Memory B cell (primary cell): Measurements from ENCODE around the gene BOD1L1.

Source experiments
- ATAC-seq: fragments of 150-1000 bp; cut with Tn5 transposase; 2 replicates; pipeline ENCODE4 v1.10.0; 2021; ENCODE audit warnings: low read depth, mild to moderate bottlenecking, moderate library complexity
- DNase-seq, 2 donors: peaks; one replicate each; pipeline ENCODE4 v3.0.0; 2022; ENCODE audit warnings: low spot score in 2 of 2
- H3K27ac Mint-ChIP-seq: one replicate; pipeline ENCODE4 v1.8.0; 2022; ENCODE audit warnings: mild to moderate bottlenecking, moderate library complexity, mixed read lengths
- H3K27me3 Mint-ChIP-seq: one replicate; pipeline ENCODE4 v1.8.0; 2022; ENCODE audit warnings: mixed read lengths
- H3K36me3 Mint-ChIP-seq: one replicate; pipeline ENCODE4 v1.8.0; 2022; ENCODE audit warnings: mild to moderate bottlenecking, mixed read lengths
- H3K4me1 Mint-ChIP-seq: one replicate; pipeline ENCODE4 v1.8.0; 2022; ENCODE audit warnings: mixed read lengths
- H3K4me3 Mint-ChIP-seq: one replicate; pipeline ENCODE4 v1.8.0; 2022; ENCODE audit warnings: mild to moderate bottlenecking, moderate library complexity, mixed read lengths
- H3K9me3 Mint-ChIP-seq: one replicate; pipeline ENCODE4 v1.8.0; 2022; ENCODE audit warnings: mixed read lengths

BOD1L1 gene

DNA sequence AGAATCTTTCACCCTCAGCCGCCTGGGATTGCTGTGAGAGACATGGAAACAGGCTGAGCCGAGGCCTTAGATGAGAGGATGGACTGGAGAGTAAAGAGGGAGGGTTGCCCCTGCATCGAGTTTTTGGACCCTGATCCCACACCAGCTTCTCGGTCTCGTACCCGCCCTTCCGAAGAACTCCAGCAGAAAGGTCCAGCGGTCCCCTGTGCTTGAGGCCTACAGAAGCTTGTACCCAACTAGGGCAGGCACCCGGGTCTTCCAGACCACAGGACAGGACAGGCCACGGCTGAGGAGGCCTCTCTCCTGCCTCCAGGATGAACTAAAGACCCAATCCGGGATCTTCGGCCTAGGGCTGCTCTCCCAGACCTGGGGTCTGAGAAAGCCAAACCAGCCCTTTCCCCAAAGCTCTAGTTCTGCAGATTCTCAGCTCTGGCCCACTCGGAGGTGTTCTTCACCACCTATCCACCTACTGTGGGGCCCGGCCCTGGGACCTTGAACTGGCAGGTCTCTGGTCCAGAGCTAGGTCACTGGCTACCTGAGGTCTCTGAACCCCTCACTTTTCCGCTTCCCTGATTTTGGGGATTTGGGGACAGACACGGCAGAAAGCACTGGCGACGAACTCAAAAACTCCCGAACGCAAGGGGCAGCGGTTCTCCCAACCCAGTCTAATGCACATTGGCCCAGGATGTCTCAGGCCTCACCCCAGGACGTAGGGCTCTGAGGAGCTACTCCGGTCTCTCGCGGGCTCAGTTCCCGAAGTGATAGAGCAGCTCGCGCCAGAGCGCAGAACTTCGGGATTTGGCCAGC, 84.3 kb downstream of the BOD1L1 start:
- H3K27me3 Mint-ChIP-seq = peaks cover 29% of the 10 kb centered on the region
- peaks cover 2% of the 10 kb centered on the region for H3K9me3 Mint-ChIP-seq
- peaks cover 3% of the 10 kb centered on the region for H3K36me3 Mint-ChIP-seq
- peak in 1 of 2 donors; percentile 39 for DNase-seq
- ATAC-seq = no peak
- peak overlapping the region; percentile 14 for H3K4me3 Mint-ChIP-seq
- peak overlapping the region; percentile 75 for H3K27ac Mint-ChIP-seq
- H3K4me1 Mint-ChIP-seq = peaks cover 18% of the 10 kb centered on the region

DNA sequence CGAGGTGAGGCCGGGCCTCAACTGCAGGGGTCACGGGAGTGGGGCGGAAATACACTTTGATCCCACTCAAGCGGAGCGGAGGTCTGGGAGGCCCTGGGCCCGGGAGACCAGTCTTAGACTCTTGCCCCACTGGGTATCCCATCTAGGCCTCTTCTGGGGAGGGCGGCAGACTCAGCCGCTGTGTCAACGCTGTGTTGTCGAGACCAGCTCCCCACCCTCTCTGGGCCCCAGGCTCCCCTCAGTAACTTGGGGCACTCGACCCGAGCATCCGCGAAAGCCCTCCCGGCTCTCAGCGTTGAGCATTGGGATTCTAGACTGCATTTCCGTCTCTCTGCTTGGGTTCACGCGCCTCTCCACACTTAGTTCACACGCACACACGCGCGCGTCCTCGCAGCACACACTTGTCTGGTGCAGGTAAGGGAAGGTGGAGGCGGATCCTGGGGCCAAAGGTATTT, 84.9 kb downstream of the BOD1L1 start:
- ATAC-seq (no peak), DNase-seq (peak in 1 of 2 donors; percentile 34)
- Mint-ChIP-seq H3K27ac (peak overlapping the region; percentile 75), H3K36me3 (peaks cover 3% of the 10 kb centered on the region), H3K9me3 (peaks cover 2% of the 10 kb centered on the region), H3K4me3 (no peak overlapping the region), H3K4me1 (peaks cover 18% of the 10 kb centered on the region), H3K27me3 (peaks cover 31% of the 10 kb centered on the region)

- Mint-ChIP-seq H3K27me3 (peaks cover 34% of the 10 kb centered on the region), H3K36me3 (peaks cover 3% of the 10 kb centered on the region), H3K4me1 (peaks cover 16% of the 10 kb centered on the region), H3K4me3 (peak overlapping the region; percentile 8), H3K9me3 (peaks cover 2% of the 10 kb centered on the region), H3K27ac (no peak overlapping the region)
- peak in 1 of 2 donors; percentile 45 for DNase-seq
- peak; percentile 45 for ATAC-seq
Observed at GRCh38 chr4:13541720-13542576, 85.6 kb downstream of the BOD1L1 start.

GRCh38 chr4:13541176-13541604, 86.3 kb downstream of the BOD1L1 start:
- Mint-ChIP-seq H3K27me3 (peaks cover 32% of the 10 kb centered on the region), H3K4me3 (no peak overlapping the region), H3K27ac (no peak overlapping the region), H3K36me3 (peaks cover 2% of the 10 kb centered on the region), H3K9me3 (peaks cover 2% of the 10 kb centered on the region), H3K4me1 (peaks cover 10% of the 10 kb centered on the region)
- ATAC-seq (no peak), DNase-seq (peak in 1 of 2 donors; percentile 20)

DNA sequence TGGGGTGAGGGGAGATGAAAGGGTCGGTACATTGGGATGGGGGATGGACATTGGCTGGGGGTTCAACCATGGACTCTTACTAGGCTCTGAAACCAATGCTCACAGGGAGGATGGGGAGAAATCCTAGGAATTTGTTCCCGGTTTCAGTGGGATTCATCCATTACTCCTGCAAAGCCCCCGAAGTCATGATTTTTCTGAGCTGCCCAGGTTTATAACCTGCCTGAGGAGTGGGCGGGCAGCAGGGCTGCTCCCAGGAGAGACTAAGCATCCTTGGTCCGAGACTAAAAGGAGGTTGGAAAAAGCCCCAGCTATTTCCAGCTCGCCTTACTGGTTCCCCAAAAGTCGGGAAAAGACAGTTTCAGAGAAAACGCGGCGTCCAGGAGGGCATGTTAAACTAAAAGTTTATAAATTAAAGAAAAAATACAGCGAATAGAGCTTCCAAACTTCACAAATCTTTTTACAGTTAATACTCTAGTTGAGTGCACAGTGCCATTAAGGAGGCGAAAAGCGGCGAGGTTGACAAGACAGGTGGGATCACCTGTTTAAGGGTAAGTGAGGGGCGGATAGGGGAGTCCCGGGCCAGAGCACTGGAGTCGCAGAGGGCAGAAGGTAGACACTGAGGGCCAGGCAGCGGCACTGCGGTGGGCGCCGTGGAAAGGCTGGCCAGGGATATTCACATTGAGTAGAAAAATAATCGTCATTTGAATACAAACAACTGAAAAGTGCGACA, 86.9 kb downstream of the BOD1L1 start:
- DNase-seq (peak in 1 of 2 donors; percentile 12), ATAC-seq (no peak)
- no peak overlapping the region for H3K4me3 Mint-ChIP-seq
- no peak overlapping the region for H3K27ac Mint-ChIP-seq
- peaks cover 2% of the 10 kb centered on the region for H3K9me3 Mint-ChIP-seq
- peaks cover 2% of the 10 kb centered on the region for H3K36me3 Mint-ChIP-seq
- peaks cover 30% of the 10 kb centered on the region for H3K27me3 Mint-ChIP-seq
- peaks cover 8% of the 10 kb centered on the region for H3K4me1 Mint-ChIP-seq

GRCh38 chr4:13539619-13540445, 87.7 kb downstream of the BOD1L1 start:
- H3K4me1 Mint-ChIP-seq = peaks cover 4% of the 10 kb centered on the region
- peaks cover 2% of the 10 kb centered on the region for H3K36me3 Mint-ChIP-seq
- peak in 1 of 2 donors; percentile 12 for DNase-seq
- ATAC-seq = no peak
- H3K9me3 Mint-ChIP-seq = peaks cover 2% of the 10 kb centered on the region
- peaks cover 26% of the 10 kb centered on the region for H3K27me3 Mint-ChIP-seq
- no peak overlapping the region for H3K4me3 Mint-ChIP-seq
- H3K27ac Mint-ChIP-seq = no peak overlapping the region

- ATAC-seq (no peak), DNase-seq (peak in 1 of 2 donors; percentile 10)
- peak overlapping the region; percentile 53 for H3K27ac Mint-ChIP-seq
- peaks cover 25% of the 10 kb centered on the region for H3K27me3 Mint-ChIP-seq
- no peak overlapping the region for H3K4me3 Mint-ChIP-seq
- peaks cover 2% of the 10 kb centered on the region for H3K36me3 Mint-ChIP-seq
- H3K9me3 Mint-ChIP-seq = peaks cover 2% of the 10 kb centered on the region
- peaks cover 3% of the 10 kb centered on the region for H3K4me1 Mint-ChIP-seq
Observed at GRCh38 chr4:13539047-13539618, 88.4 kb downstream of the BOD1L1 start.

GRCh38 chr4:13538427-13538973, 89.0 kb downstream of the BOD1L1 start:
- peaks cover 2% of the 10 kb centered on the region for H3K9me3 Mint-ChIP-seq
- H3K27me3 Mint-ChIP-seq = peaks cover 28% of the 10 kb centered on the region
- H3K4me3 Mint-ChIP-seq = peak overlapping the region; percentile 15
- peaks cover 2% of the 10 kb centered on the region for H3K36me3 Mint-ChIP-seq
- DNase-seq (peak in 1 of 2 donors; percentile 9), ATAC-seq (no peak)
- H3K27ac Mint-ChIP-seq = peak overlapping the region; percentile 53
- H3K4me1 Mint-ChIP-seq = peaks cover 3% of the 10 kb centered on the region

- ATAC-seq (no peak), DNase-seq (peak in 1 of 2 donors; percentile 11)
- Mint-ChIP-seq H3K36me3 (peaks cover 2% of the 10 kb centered on the region), H3K4me1 (peaks cover 3% of the 10 kb centered on the region), H3K9me3 (peaks cover 2% of the 10 kb centered on the region), H3K27ac (no peak overlapping the region), H3K4me3 (no peak overlapping the region), H3K27me3 (peaks cover 27% of the 10 kb centered on the region)
Observed at GRCh38 chr4:13537832-13538177, 89.7 kb downstream of the BOD1L1 start.

GRCh38 chr4:13537011-13537831, 90.3 kb downstream of the BOD1L1 start:
- DNase-seq (peak in 1 of 2 donors; percentile 16), ATAC-seq (no peak)
- Mint-ChIP-seq H3K4me1 (peaks cover 3% of the 10 kb centered on the region), H3K9me3 (peaks cover 2% of the 10 kb centered on the region), H3K36me3 (peaks cover 2% of the 10 kb centered on the region), H3K4me3 (no peak overlapping the region), H3K27me3 (peaks cover 25% of the 10 kb centered on the region), H3K27ac (peak overlapping the region; percentile 35)

GRCh38 chr4:13536607-13537006, 90.9 kb downstream of the BOD1L1 start:
- peaks cover 2% of the 10 kb centered on the region for H3K9me3 Mint-ChIP-seq

More at GRCh38 chr4:13536607-13537006, 90.9 kb downstream of the BOD1L1 start:
- Mint-ChIP-seq H3K27me3 (peaks cover 27% of the 10 kb centered on the region), H3K27ac (peak overlapping the region; percentile 35), H3K36me3 (peaks cover 2% of the 10 kb centered on the region), H3K4me1 (peaks cover 3% of the 10 kb centered on the region), H3K4me3 (no peak overlapping the region)
- ATAC-seq = no peak
- DNase-seq = no peak
